Stomach (tissue), 4 donors: ENCODE data around the gene BTBD2.

Experiments
- CTCF ChIP-seq, 7 experiments: fragments of 450-650 bp in 4 of 7; fragments of 200-600 bp in 3 of 7; sonication (generic) in 3 of 7; IDR thresholded peaks; one replicate each; pipeline ENCODE4 v1.5.1; 2016 to 2019; ENCODE audit warnings: antibody characterized with exemption in 7 of 7, control low read depth in 2 of 7, mild to moderate bottlenecking in 1 of 7
- POLR2A ChIP-seq, 4 donors: fragments of 450-650 bp; IDR thresholded peaks; one replicate each; pipeline ENCODE4 v1.6.1; 2016; ENCODE audit warnings: antibody characterized with exemption in 4 of 4, control low read depth in 2 of 4, mild to moderate bottlenecking in 1 of 4, moderate library complexity in 1 of 4
- POLR2AphosphoS5 ChIP-seq, 3 donors: sonication (generic); formaldehyde crosslinking; IDR thresholded peaks; one replicate each; pipeline ENCODE4 v1.6.1; 2016; ENCODE audit warnings: antibody characterized with exemption in 3 of 3

GRCh38 chr19:1979017-1979416, 36.5 kb downstream of the BTBD2 start:
- TF ChIP-seq CTCF (IDR thresholded peaks at IDR 0.05) (no peak), POLR2AphosphoS5 (IDR thresholded peaks at IDR 0.05) (no peak), POLR2A (IDR thresholded peaks at IDR 0.05) (no peak)
